Myocyte (in vitro differentiated cells): ENCODE measurements around the gene NRSN1. TPM values are rescaled to one million over a fixed set of nuclear protein-coding genes. Genes with fewer than 3 reads are reported as not detected.

ENCODE experiments used
- total RNA-seq: library from RNA; depleted of rRNA; stranded (reverse); fragments of >200 nt; gene quantifications from 2 replicates; pipeline ENCODE4 v1.2.3, GENCODE V29; 2014

Gene NRSN1
- total RNA-seq, 1 donor from 2014 or later, result not detected

Other genes with a start within 250 kb of the NRSN1 start
- gene DCDC2, start 231.8 kb downstream of the NRSN1 start, total RNA-seq, result 0.08 and 0.21 TPM in 2 replicates